ENCODE data around the gene ARV1. TPM values are rescaled to one million over a fixed set of nuclear protein-coding genes. Genes with fewer than 3 reads are reported as not detected.

ARV1 gene
- polyA plus RNA-seq, 2 of the 4 experiments (the other 2 are of a cell fraction), result 31.2 to 50.0 TPM

GRCh38 chr1:230975636-230976035 lies 3.3 kb upstream of the ARV1 start:
- peaks cover 16% of the 10 kb centered on the region for H3K4me1 ChIP-seq
- 79% methylated on average over 3 of the region's 3 CpGs for WGBS (ENCODE audit: missing lambda C conversion rate)
- H3K4me3 ChIP-seq, result no peak overlapping the region
- CTCF ChIA-PET, result no interaction called here
- no peak overlapping the region for H3K4me2 ChIP-seq
- DNase-seq (ENCODE audit: low read depth in 1 of 2, low spot score in 1 of 2) (no peak), ATAC-seq (no peak), FAIRE-seq (no peak)
- no peaks in the 10 kb centered on the region for H3K9me3 ChIP-seq
- no peak overlapping the region for H3K27ac ChIP-seq
- no peak for TF ChIP-seq ZSCAN20 (CRISPR knock-in tag; IDR thresholded peaks at IDR 0.05)
- no peak for TF ChIP-seq PHF8 (IDR thresholded peaks at IDR 0.05; ENCODE audit: borderline replicate concordance, low read depth)
- TF ChIP-seq, protein P1, sequence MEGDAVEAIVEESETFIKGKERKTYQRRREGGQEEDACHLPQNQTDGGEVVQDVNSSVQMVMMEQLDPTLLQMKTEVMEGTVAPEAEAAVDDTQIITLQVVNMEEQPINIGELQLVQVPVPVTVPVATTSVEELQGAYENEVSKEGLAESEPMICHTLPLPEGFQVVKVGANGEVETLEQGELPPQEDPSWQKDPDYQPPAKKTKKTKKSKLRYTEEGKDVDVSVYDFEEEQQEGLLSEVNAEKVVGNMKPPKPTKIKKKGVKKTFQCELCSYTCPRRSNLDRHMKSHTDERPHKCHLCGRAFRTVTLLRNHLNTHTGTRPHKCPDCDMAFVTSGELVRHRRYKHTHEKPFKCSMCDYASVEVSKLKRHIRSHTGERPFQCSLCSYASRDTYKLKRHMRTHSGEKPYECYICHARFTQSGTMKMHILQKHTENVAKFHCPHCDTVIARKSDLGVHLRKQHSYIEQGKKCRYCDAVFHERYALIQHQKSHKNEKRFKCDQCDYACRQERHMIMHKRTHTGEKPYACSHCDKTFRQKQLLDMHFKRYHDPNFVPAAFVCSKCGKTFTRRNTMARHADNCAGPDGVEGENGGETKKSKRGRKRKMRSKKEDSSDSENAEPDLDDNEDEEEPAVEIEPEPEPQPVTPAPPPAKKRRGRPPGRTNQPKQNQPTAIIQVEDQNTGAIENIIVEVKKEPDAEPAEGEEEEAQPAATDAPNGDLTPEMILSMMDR (IDR thresholded peaks at IDR 0.05), result no peak
- TF ChIP-seq GATA3 (IDR thresholded peaks at IDR 0.05; ENCODE audit: borderline replicate concordance), result no peak
- no peak for TF ChIP-seq CHD2 (IDR thresholded peaks at IDR 0.05; ENCODE audit: low read length, partially characterized antibody)
- TF ChIP-seq JUNB (IDR thresholded peaks at IDR 0.05), result no peak
- TF ChIP-seq HDAC2 (IDR thresholded peaks at IDR 0.05), result no peak
- TF ChIP-seq ZFP36 (IDR thresholded peaks at IDR 0.05; ENCODE audit: borderline replicate concordance, partially characterized antibody), result no peak
- no peak for TF ChIP-seq POLR2AphosphoS2 (conservative IDR thresholded peaks at IDR 0.05; ENCODE audit: low read length)
- POLR2A ChIA-PET, result no interaction called here

- Histone ChIP-seq H3K9me3 (no peaks in the 10 kb centered on the region), H3K4me1 (peaks cover 19% of the 10 kb centered on the region), H3K4me2 (no peak overlapping the region), H3K4me3 (no peak overlapping the region), H3K27ac (no peak overlapping the region)
- TF ChIP-seq POLR2AphosphoS2 (conservative IDR thresholded peaks at IDR 0.05; ENCODE audit: low read length), result no peak
- TF ChIP-seq FOXS1 (CRISPR knock-in tag; IDR thresholded peaks at IDR 0.05), result no peak
- TF ChIP-seq POLR2A (IDR thresholded peaks at IDR 0.05; ENCODE audit: low read length), result no peak
- TF ChIP-seq MAFK (IDR thresholded peaks at IDR 0.05; ENCODE audit: partially characterized antibody), result no peak
- no peak for TF ChIP-seq ZFP36 (IDR thresholded peaks at IDR 0.05; ENCODE audit: borderline replicate concordance, partially characterized antibody)
- TF ChIP-seq, protein P2, sequence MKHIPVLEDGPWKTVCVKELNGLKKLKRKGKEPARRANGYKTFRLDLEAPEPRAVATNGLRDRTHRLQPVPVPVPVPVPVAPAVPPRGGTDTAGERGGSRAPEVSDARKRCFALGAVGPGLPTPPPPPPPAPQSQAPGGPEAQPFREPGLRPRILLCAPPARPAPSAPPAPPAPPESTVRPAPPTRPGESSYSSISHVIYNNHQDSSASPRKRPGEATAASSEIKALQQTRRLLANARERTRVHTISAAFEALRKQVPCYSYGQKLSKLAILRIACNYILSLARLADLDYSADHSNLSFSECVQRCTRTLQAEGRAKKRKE (CRISPR knock-in tag; IDR thresholded peaks at IDR 0.05; ENCODE audit: low read depth), result no peak
- TF ChIP-seq JUNB (IDR thresholded peaks at IDR 0.05), result no peak
- no peak for TF ChIP-seq CEBPB (IDR thresholded peaks at IDR 0.05)
- TF ChIP-seq GATA3 (IDR thresholded peaks at IDR 0.05; ENCODE audit: borderline replicate concordance), result no peak
- no peak for TF ChIP-seq FOSB (CRISPR knock-in tag; IDR thresholded peaks at IDR 0.05)
- no peak for TF ChIP-seq HOXB5 (CRISPR knock-in tag; IDR thresholded peaks at IDR 0.05)
- no peak for TF ChIP-seq RFX5 (IDR thresholded peaks at IDR 0.05)
- no peak for TF ChIP-seq ESRRA (IDR thresholded peaks at IDR 0.05; ENCODE audit: borderline replicate concordance, low read length)
- no peak for TF ChIP-seq HES2 (IDR thresholded peaks at IDR 0.05)
- TF ChIP-seq ZC3H11A (IDR thresholded peaks at IDR 0.05), result no peak
- TF ChIP-seq, protein P3, sequence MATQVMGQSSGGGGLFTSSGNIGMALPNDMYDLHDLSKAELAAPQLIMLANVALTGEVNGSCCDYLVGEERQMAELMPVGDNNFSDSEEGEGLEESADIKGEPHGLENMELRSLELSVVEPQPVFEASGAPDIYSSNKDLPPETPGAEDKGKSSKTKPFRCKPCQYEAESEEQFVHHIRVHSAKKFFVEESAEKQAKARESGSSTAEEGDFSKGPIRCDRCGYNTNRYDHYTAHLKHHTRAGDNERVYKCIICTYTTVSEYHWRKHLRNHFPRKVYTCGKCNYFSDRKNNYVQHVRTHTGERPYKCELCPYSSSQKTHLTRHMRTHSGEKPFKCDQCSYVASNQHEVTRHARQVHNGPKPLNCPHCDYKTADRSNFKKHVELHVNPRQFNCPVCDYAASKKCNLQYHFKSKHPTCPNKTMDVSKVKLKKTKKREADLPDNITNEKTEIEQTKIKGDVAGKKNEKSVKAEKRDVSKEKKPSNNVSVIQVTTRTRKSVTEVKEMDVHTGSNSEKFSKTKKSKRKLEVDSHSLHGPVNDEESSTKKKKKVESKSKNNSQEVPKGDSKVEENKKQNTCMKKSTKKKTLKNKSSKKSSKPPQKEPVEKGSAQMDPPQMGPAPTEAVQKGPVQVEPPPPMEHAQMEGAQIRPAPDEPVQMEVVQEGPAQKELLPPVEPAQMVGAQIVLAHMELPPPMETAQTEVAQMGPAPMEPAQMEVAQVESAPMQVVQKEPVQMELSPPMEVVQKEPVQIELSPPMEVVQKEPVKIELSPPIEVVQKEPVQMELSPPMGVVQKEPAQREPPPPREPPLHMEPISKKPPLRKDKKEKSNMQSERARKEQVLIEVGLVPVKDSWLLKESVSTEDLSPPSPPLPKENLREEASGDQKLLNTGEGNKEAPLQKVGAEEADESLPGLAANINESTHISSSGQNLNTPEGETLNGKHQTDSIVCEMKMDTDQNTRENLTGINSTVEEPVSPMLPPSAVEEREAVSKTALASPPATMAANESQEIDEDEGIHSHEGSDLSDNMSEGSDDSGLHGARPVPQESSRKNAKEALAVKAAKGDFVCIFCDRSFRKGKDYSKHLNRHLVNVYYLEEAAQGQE (IDR thresholded peaks at IDR 0.05), result no peak
- TF ChIP-seq, protein P4, sequence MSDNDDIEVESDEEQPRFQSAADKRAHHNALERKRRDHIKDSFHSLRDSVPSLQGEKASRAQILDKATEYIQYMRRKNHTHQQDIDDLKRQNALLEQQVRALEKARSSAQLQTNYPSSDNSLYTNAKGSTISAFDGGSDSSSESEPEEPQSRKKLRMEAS (IDR thresholded peaks at IDR 0.05), result no peak
- no peak for TF ChIP-seq PHF8 (IDR thresholded peaks at IDR 0.05; ENCODE audit: borderline replicate concordance, low read depth)
- TF ChIP-seq RARB (CRISPR knock-in tag; IDR thresholded peaks at IDR 0.05), result no peak
- no peak for TF ChIP-seq KDM5A (IDR thresholded peaks at IDR 0.05)
- FAIRE-seq (no peak), DNase-seq (ENCODE audit: low read depth in 1 of 2, low spot score in 1 of 2) (no peak), ATAC-seq (no peak)
- 97% methylated on average over 4 of the region's 4 CpGs for WGBS (ENCODE audit: missing lambda C conversion rate)
- ChIA-PET CTCF (no interaction called here), POLR2A (no interaction called here)
Observed at GRCh38 chr1:230976360-230976759, 2.5 kb upstream of the ARV1 start.

Data from A549 (cell line).